Hair follicle dermal papilla cell (primary cell): ENCODE data around the gene CDK12. TPM values are rescaled to one million over a fixed set of nuclear protein-coding genes. Genes with fewer than 3 reads are reported as not detected.

Source experiments
- small RNA-seq: library from RNA; depleted of rRNA; stranded (forward); fragments of <200 nt; gene quantifications from one replicate; pipeline ENCODE3, GENCODE V24; 2012
- total RNA-seq: library from RNA; depleted of rRNA; stranded (reverse); fragments of >200 nt; gene quantifications from 2 replicates; pipeline ENCODE4 v1.2.3, GENCODE V29; 2012

Gene CDK12
- 50.0 and 50.9 TPM in 2 replicates for total RNA-seq

DNA sequence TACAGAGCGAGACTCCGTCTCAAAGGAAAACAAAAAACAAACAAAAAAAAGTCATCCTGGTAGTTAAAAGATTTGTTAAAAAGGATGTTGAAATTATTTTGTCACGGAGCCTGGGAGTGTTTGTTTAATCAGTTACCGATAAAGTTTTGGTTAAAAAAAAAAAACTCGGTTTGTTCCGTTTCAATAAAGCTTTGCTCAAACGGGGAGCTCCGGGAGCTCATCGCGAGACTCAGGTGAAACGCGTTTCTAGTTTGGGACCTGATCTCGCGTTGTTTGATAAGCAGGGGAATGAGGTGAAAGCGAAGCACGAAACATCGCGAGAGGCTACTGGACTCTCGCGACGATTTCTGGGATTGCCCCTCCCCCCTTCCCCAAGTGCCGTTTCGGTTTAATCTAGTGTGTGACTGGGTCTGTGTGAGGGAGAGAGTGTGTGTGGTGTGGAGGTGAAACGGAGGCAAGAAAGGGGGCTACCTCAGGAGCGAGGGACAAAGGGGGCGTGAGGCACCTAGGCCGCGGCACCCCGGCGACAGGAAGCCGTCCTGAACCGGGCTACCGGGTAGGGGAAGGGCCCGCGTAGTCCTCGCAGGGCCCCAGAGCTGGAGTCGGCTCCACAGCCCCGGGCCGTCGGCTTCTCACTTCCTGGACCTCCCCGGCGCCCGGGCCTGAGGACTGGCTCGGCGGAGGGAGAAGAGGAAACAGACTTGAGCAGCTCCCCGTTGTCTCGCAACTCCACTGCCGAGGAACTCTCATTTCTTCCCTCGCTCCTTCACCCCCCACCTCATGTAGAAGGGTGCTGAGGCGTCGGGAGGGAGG, at the start of gene CDK12:
CDK12 (plus strand) TSS at position 374 of the 813 bp plus-strand sequence. CDS start 586 bp downstream, outside the sequence.

DNA sequence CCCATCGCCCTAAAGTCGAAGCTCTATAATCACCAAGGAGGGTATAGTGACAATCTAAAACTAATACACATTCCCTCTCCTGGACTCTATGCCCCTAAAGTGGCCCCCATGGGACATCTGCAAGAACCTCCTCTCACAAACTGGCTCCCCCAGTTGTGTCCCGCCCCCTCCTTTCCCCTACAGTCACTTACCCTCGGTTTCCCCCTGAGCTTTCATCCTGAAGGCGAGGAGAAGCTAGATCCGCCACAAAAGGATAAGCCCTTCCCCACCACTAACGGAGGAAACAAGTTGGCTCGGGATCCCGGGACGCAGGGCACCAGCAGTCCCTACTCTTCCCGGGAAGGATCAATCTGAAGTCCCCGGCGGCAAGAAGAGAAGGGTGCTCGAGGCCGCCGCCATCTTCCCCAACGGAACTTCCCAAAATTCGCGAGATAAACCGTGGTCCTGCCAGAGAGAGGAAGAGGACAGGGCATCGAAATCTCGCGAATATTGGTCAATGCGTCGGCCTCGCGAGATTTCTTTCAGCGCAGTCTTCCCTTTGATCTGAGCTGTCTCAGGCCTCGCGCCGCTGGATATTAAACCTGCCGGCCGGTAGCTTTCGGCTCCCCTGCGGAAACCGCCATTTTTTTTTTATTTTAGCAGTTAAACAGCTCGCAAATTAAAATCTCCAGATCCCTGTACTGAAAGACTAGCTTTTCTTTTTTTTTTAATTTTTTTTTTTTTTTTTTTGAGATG, 10.3 kb upstream of the CDK12 start, which contains the start of gene MED1:
MED1 (minus strand) TSS at position 417 of the 735 bp plus-strand sequence; CDS start at position 216, 201 bp downstream.

Small RNA genes lying within 50 kb of the gene (small RNA-seq; reads per million reads assigned to genes)
- not detected for gene RNU6-233P

Other genes with a start within 250 kb of the CDK12 start
- 0.12 and 0.16 TPM in 2 replicates for gene STAC2, start 235.5 kb upstream of the CDK12 start, total RNA-seq
- gene FBXL20, start 59.9 kb upstream of the CDK12 start, total RNA-seq = 12.9 and 19.3 TPM in 2 replicates
- 27.7 and 32.8 TPM in 2 replicates for gene MED1, start 10.2 kb upstream of the CDK12 start, total RNA-seq
- gene NEUROD2, start 146.4 kb downstream of the CDK12 start, total RNA-seq = not detected in 2 replicates
- not detected in 2 replicates for gene PPP1R1B, start 165.5 kb downstream of the CDK12 start, total RNA-seq
- gene STARD3, start 175.7 kb downstream of the CDK12 start, total RNA-seq = 21.5 and 29.5 TPM in 2 replicates
- gene TCAP, start 203.9 kb downstream of the CDK12 start, total RNA-seq = 0.36 and 0.49 TPM in 2 replicates
- gene PNMT, start 207.0 kb downstream of the CDK12 start, total RNA-seq = not detected in 2 replicates
- gene PGAP3, start 226.6 kb downstream of the CDK12 start, total RNA-seq = 14.9 and 17.1 TPM in 2 replicates
- 49.1 and 56.8 TPM in 2 replicates for gene ERBB2, start 238.6 kb downstream of the CDK12 start, total RNA-seq